Posterior cingulate gyrus (tissue), 11 donors: Measurements from ENCODE around the gene ARHGAP32.

Experiments used
- DNase-seq, 10 donors: peaks; one replicate each; pipeline versions ENCODE4 v3.0.0 to v3.0.0-alpha.2; 2020 to 2021; ENCODE audit warnings: mixed read lengths in 3 of 10
- intact Hi-C: fragments of 100-400 bp; cut with DNase I; formaldehyde crosslinking; loops from one replicate; pipeline ENCODE4 v1.15.1; 2023

The ARHGAP32 gene

GRCh38 chr11:129192150-129192549, at the start of gene ARHGAP32:
Gene ARHGAP32 (minus strand): TSS chr11:129192325. CDS start chr11:129192198, 127 bp downstream.
- no peak for DNase-seq
- intact Hi-C loops: no loop called here

DNA sequence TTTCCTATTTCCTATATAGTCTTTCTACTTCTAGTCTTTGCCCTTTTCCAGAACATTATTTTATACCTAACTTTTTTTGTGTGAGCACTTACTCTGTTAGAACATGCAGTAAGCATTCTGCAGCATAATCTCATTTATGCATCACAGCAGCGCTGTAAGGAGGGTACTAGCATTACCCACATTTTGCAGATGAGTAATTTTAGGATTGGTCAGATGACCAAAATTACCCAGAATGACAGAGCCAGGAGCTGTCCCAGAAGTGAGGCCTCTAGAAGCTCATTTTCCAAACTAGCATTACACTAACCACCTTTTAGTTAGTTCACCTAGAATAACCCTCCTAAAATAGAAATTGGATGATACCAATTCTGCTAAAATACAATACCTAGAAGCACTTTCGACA, 47.1 kb upstream of the ARHGAP32 start:
- intact Hi-C loops: loop anchor here (10.0 kb wide), 1 partner anchor 516 kb away; no protein-coding TSS in a partner anchor
- DNase-seq: no peak

GRCh38 chr11:129237880-129238638, 45.9 kb upstream of the ARHGAP32 start:
- intact Hi-C loops: loop anchor here (10.0 kb wide), 1 partner anchor 517 kb away; no protein-coding TSS in a partner anchor
- no peak for DNase-seq

GRCh38 chr11:129237456-129237855, 45.3 kb upstream of the ARHGAP32 start:
- intact Hi-C loops: loop anchor here (10.0 kb wide), 1 partner anchor 517 kb away; no protein-coding TSS in a partner anchor
- no peak for DNase-seq

GRCh38 chr11:129236850-129237249, 44.7 kb upstream of the ARHGAP32 start:
- no peak for DNase-seq
- intact Hi-C loops: loop anchor here (10.0 kb wide), 1 partner anchor 518 kb away; no protein-coding TSS in a partner anchor

DNA sequence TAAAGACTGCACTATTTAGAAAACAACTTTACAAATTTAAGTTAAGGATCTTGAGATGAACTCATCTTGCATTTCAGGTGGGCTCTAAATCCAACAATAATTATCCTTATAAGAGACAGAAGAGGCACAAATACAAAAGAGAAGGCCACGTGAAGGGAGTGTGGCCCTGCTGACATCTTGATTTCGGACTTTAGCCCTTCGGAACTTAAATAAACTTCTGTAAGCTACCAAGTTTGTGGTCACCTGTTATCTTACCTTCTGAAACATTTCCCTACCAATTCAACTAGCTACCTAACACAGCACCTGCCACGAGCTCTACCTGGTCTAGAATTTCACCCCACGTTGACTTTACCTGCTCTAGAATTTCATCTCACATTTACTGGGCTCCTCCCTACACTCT, 42.9 kb upstream of the ARHGAP32 start:
- DNase-seq: no peak
- intact Hi-C loops: loop anchor here (10.0 kb wide), 1 partner anchor 520 kb away; no protein-coding TSS in a partner anchor

DNA sequence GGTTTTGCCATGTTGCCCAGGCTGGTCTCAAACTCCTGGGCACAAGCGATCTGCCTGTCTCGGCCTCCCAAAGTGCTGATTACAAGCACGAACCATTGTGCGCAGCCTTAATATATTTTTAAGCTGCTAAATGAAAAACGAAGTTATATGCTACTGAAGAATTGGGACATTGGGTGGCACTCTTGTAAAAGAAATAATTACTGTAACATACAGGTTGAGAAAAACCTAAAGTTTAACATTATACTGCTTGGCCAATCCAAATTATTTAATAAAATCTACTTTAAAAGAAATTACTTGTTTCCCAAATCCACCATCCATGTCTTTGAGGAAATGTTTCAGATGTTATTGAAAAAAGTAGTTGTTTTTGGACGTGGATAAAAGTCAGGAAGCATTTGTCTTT, 37.9 kb upstream of the ARHGAP32 start:
- intact Hi-C loops: loop anchor here (1.0 to 10.0 kb wide), 2 partner anchors 101 to 525 kb away; no protein-coding TSS in a partner anchor
- DNase-seq: no peak

DNA sequence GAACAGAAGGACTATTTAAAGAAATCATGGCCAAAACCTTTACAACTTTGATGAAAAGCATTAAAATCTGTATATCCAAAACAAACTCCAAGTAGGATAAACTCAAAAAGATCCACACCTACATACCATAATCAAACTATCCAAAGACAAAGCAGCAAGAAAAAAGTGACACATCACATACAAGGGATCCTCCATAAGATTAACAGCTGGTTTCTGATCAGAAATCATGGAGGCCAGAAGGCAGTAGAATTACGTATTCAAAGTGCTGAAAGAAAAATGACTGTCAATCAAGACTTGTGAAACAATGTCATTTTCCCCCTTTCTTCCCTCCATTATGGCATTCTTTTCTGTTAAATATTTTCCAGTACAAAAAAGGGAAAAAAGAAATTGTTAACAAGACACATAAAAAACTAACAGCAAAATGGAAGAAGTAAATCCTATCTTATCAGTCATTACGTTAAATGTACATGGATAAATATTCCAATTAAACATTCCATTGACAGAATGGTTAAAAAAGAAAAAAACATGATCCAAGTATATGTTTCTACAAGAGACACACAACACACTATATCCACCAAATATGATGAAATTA, 34.2 kb upstream of the ARHGAP32 start:
- no peak for DNase-seq
- intact Hi-C loops: no loop called here

DNA sequence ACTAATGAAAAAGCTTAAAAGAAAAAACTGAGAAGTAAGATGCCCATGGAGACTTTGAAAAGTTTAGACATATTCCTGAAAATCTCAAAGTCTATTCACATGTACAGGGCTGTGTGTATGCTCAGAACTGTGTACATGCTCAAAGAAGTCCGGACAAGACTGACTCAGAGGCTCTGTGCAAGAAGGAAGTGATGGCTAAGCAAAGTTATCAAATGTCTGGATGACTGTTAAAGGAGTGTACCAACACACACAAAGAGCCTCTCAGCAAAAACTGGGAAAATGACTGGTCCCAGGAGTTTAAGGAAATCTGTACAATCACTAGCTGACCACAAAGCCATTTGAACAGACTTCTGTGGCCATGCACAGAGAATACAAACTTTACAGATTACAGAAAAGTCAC, 33.1 kb upstream of the ARHGAP32 start:
- intact Hi-C loops: no loop called here
- no peak for DNase-seq

DNA sequence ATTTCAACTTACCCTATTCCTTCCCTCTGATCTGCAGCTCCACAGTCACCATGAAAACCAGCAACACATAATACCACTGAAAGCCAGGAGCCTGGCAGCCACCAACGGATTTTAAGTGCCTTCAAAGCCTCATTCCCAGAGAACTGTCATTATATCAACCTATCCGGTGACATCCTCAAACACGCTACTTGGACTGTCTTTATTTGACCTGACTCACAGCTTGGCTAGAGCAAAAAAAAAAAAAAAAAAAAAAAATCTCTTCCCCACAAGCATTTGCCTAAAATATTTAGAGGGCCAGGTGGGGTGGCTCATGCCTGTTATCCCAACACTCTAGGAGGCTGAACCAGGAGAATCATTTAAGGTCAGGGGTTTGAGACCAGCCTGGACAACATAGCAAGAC, 32.4 kb upstream of the ARHGAP32 start:
- DNase-seq: no peak
- intact Hi-C loops: no loop called here

GRCh38 chr11:129223701-129224149, 31.6 kb upstream of the ARHGAP32 start:
- no peak for DNase-seq
- intact Hi-C loops: no loop called here

DNA sequence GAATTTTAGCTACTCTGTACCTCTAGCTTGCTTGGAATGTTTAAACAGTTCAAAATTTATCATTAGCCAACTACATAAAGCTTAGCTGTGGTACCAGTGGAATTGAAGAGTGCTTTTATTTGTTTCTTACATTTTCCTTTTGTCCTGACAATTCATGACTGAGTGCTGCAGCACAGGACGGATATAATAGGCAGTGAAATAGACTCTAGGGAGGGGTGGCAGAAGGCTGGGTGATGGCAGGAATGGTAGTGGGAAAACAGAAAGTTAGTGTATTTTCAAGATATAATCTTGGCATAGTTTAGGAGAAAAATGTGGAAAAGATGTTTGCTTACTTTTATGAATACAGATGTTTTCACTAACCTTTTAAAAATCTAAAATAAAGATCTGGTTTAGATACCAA, 31.1 kb upstream of the ARHGAP32 start:
- intact Hi-C loops: no loop called here
- DNase-seq: no peak

DNA sequence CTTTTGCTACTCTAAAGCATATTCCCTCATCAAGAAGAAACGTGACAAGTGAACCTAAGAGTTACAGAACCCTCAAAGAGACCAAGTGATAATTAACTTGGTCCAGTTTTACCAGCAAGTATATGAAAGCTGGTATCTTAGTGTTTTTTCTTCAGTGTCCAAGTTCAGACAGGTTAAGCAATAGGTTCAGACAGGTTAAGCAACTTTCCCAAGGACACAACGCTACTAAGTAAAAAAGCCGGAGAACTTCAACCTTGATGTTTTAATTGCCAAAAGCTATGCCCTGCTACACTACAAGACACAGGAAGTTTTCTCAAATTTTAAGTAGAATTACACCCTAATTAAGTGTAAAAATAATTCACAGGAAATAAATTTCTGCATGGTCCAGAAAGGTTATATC, 30.0 kb upstream of the ARHGAP32 start:
- intact Hi-C loops: no loop called here
- no peak for DNase-seq

DNA sequence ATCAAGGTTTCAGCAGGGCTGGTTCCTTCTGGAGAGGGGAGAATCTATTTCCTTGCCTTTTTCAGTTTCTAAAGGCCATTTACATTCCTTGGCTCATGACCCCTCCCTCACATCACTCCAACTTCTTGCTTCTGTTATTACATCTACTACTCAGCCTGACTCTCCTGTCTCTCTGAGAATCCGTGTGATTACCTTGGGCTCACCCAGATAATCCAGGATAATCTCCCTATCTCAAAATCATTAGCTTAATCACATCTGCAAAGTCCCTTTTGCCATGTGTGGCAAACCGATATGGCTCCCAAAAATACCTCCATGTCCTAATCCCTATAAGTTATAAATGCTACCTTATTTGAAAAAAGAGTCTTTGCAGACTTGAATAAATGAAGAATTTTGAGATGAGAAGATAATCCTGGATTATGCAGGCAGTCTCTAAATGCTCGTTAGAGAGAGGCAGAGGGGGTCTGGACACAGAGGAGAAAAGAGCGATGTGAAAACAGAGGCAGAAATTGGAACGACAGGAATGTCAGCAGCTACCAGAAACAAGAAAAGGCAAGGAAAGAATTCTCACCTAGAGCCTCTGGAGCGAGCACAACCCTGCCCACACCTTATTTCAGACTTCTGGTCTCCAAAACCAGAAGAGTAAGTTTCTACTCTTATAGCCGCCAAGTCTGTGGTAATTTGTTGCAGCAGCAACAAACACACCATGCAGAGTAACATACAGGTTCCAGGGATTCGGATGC, 23.6 kb upstream of the ARHGAP32 start:
- intact Hi-C loops: no loop called here
- no peak for DNase-seq

DNA sequence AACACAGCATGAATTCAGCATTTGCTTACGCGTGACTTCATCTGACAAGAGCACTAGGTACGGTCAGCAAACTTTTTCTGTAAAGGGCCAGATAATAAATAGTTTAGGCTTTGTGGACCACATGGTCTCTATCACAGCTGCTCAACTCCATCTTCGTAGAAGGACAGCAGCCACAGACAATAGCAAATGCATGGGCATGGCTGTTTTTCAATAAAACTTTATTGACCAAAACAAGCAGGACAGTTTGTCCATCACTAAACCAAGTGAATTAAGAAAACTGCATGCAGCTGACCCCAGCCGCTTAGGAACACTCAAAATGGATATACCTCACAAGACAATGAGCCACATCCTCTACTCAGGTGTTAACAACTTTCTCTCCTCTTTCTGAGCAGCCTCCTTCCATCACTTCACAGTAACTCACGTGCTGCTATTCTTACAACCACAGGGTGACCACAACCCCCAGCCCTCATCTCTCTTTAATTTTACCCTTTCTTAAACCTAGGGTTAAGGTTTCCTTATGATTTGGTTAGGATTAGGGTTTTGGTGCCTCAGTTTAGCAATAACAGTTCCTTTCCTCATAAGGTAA, 22.7 kb upstream of the ARHGAP32 start:
- no peak for DNase-seq
- intact Hi-C loops: no loop called here

GRCh38 chr11:129213261-129213660, 21.1 kb upstream of the ARHGAP32 start:
- intact Hi-C loops: no loop called here
- no peak for DNase-seq

GRCh38 chr11:129211397-129211796, 19.3 kb upstream of the ARHGAP32 start:
- intact Hi-C loops: no loop called here
- DNase-seq: no peak

- no peak for DNase-seq
- intact Hi-C loops: no loop called here
These were observed 18.7 kb upstream of the ARHGAP32 start for GRCh38 chr11:129210831-129211181.

GRCh38 chr11:129209891-129210830, 18.0 kb upstream of the ARHGAP32 start:
- DNase-seq: no peak
- intact Hi-C loops: no loop called here

- intact Hi-C loops: no loop called here
- no peak for DNase-seq
These were observed 16.7 kb upstream of the ARHGAP32 start for GRCh38 chr11:129208863-129209262.
